HepG2 (cell line): Measurements from ENCODE around the gene TMEM134. TPM values are rescaled to one million over a fixed set of nuclear protein-coding genes. Genes with fewer than 3 reads are reported as not detected.

Experiments
- ATAC-seq: fragments of 200-7000 bp; cut with Tn5 transposase; 3 replicates; pipeline ENCODE4 v1.9.1; 2020; ENCODE audit warnings: mild to moderate bottlenecking, moderate library complexity
- BruUV-seq: library from RNA; stranded (reverse); fragments of 400-500 nt; replicated peaks from 2 replicates; lab custom pipeline; 2021; lab: Mats Ljungman, UMichigan
- CTCF ChIA-PET: fragments of 300-600 bp; formaldehyde crosslinking; extraction: SDS; loops from one replicate; lab custom pipeline; 2021; ENCODE audit warnings: low total read pairs, inconsistent platforms, low intra/inter-chr PET ratio; lab: Yijun Ruan, JAX
- POLR2A ChIA-PET: fragments of 350-600 bp; sonication (Branson Sonifier 250); formaldehyde crosslinking; loops from one replicate; lab custom pipeline; 2020; ENCODE audit warnings: antibody characterized with exemption, inconsistent platforms; lab: Yijun Ruan, JAX
- DNase-seq: peaks from one replicate; pipeline ENCODE4 v3.0.0-alpha.2; 2015; ENCODE audit warnings: low spot score
- FAIRE-seq: peaks from 3 replicates; lab custom pipeline; 2011; peaks lifted over from hg19 to GRCh38; lab: Jason Lieb, UNC
- H2AFZ ChIP-seq: one replicate; pipeline ENCODE4 v1.6.1; 2011; ENCODE audit warnings: low read length, inconsistent platforms
- H3K27ac ChIP-seq: fragments of 300-600 bp; 3 replicates; pipeline ENCODE4 v1.8.0; 2011; ENCODE audit warnings: mixed run types, mild to moderate bottlenecking, mixed read lengths, low read length, inconsistent platforms; ENCODE audit not compliant: insufficient read depth; ENCODE audit errors: extremely low read length
- H3K27me3 ChIP-seq, 2 experiments: fragments of 200-600 bp in 1 of 2; 2 replicates in 1 of 2; 3 replicates in 1 of 2; pipeline versions ENCODE4 v1.6.0 to v1.8.0; 2011; ENCODE audit warnings: low read length in 2 of 2, mild to moderate bottlenecking in 2 of 2, moderate library complexity in 2 of 2, inconsistent platforms in 1 of 2; ENCODE audit not compliant: insufficient read depth in 2 of 2, control insufficient read depth in 1 of 2
- H3K36me3 ChIP-seq, 2 experiments: fragments of 200-600 bp in 1 of 2; replicated peaks in 1 of 2; 2 replicates in 1 of 2; 3 replicates in 1 of 2; pipeline versions ENCODE4 v1.5.1 to v1.8.0; 2011; ENCODE audit warnings: low read length in 2 of 2, inconsistent platforms in 1 of 2; ENCODE audit not compliant: insufficient read depth in 2 of 2, control insufficient read depth in 1 of 2
- H3K4me1 ChIP-seq: 2 replicates; pipeline ENCODE4 v1.5.1; 2012; ENCODE audit warnings: low read length, inconsistent platforms; ENCODE audit not compliant: insufficient read depth
- H3K4me2 ChIP-seq: 2 replicates; pipeline ENCODE4 v1.6.0; 2011; ENCODE audit warnings: low read depth, low read length, inconsistent platforms
- H3K4me3 ChIP-seq, 3 experiments: fragments of 200-600 bp in 1 of 3; sonication (generic), shearing (Covaris generic) in 1 of 3; replicated peaks in 1 of 3; 2 replicates each; pipeline ENCODE4 v1.5.1; 2011 to 2016; ENCODE audit warnings: low read length in 3 of 3, inconsistent platforms in 2 of 3, low read depth in 2 of 3, mild to moderate bottlenecking in 2 of 3, control low read depth in 1 of 3, mixed read lengths in 1 of 3; ENCODE audit not compliant: insufficient read depth in 1 of 3
- H3K79me2 ChIP-seq: one replicate; pipeline ENCODE4 v1.6.1; 2011; ENCODE audit warnings: low read length, inconsistent platforms; ENCODE audit not compliant: insufficient read depth
- H3K9ac ChIP-seq: 2 replicates; pipeline ENCODE4 v1.6.0; 2011; ENCODE audit warnings: mild to moderate bottlenecking, low read depth, low read length, inconsistent platforms; ENCODE audit not compliant: insufficient read depth
- H3K9me3 ChIP-seq: 2 replicates; pipeline ENCODE4 v1.5.1; 2012; ENCODE audit warnings: mild to moderate bottlenecking, low read length
- H4K20me1 ChIP-seq: 2 replicates; pipeline ENCODE4 v1.6.0; 2011; ENCODE audit warnings: inconsistent platforms, mild to moderate bottlenecking, low read length, moderate library complexity; ENCODE audit not compliant: insufficient read depth
- EED ChIP-seq: sonication (generic); formaldehyde crosslinking; IDR thresholded peaks from 2 replicates; pipeline ENCODE4 v1.5.0; 2020; ENCODE audit warnings: mild to moderate bottlenecking, missing genetic modification reagents
- MTA3 ChIP-seq: sonication (generic); formaldehyde crosslinking; IDR thresholded peaks from 2 replicates; pipeline ENCODE4 v1.4.0; 2020; ENCODE audit warnings: missing genetic modification reagents
- PTBP1 ChIP-seq: fragments of 200-400 bp; formaldehyde crosslinking; IDR thresholded peaks from 2 replicates; pipeline ENCODE4 v1.6.1; 2018; ENCODE audit warnings: low read length, low read depth; ENCODE audit not compliant: poor library complexity, severe bottlenecking
- U2AF2 ChIP-seq: fragments of 200-400 bp; formaldehyde crosslinking; IDR thresholded peaks from 2 replicates; pipeline ENCODE4 v1.6.1; 2017; ENCODE audit warnings: low read depth, mild to moderate bottlenecking, low read length
- ZFP91 ChIP-seq: sonication (generic); formaldehyde crosslinking; IDR thresholded peaks from 2 replicates; pipeline ENCODE4 v1.9.0; 2022; ENCODE audit warnings: missing genetic modification reagents, mild to moderate bottlenecking, borderline replicate concordance
- ZNF740 ChIP-seq: sonication (generic); formaldehyde crosslinking; IDR thresholded peaks from 2 replicates; pipeline ENCODE4 v1.4.0; 2020; ENCODE audit warnings: missing genetic modification reagents
- ZNF761 ChIP-seq: sonication (generic); formaldehyde crosslinking; conservative IDR thresholded peaks from 2 replicates; pipeline ENCODE4 v1.4.0; 2020; ENCODE audit warnings: mild to moderate bottlenecking, missing genetic modification reagents
- ZNF768 ChIP-seq: sonication (generic); formaldehyde crosslinking; IDR thresholded peaks from 2 replicates; pipeline ENCODE4 v1.4.0; 2020; ENCODE audit warnings: missing genetic modification reagents
- WGBS: methylation state at CpG from one replicate; pipeline ENCODE4 v1.1.6; 2017; ENCODE audit warnings: low lambda C conversion rate; 5-methylcytosine and 5-hydroxymethylcytosine counted together
- in situ Hi-C: cut with HindIII; loops from 2 replicates; pipeline ENCODE4 v1.10.0; 2017; ENCODE audit warnings: low pct_unique_long_range_greater_than_20kb; ENCODE audit not compliant: extremely low pct_ligation_motif_present
- intact Hi-C: fragments of 100-400 bp; cut with micrococcal nuclease; formaldehyde crosslinking; loops from one replicate; pipeline ENCODE4 v1.10.0; 2022; ENCODE audit not compliant: unreplicated experiment
- polyA plus RNA-seq, 8 experiments: library from polyadenylated mRNA; depleted of rRNA in 3 of 8; stranded (reverse) in 7 of 8; unstranded in 1 of 8; fragments of >200 nt; fragmentation: Illumina TruSeq in 4 of 8; extraction: Trizol in 4 of 8; gene quantifications; 2 replicates each; pipeline versions ENCODE4 v1.2.1 to v1.2.3, GENCODE V29; 2011 to 2016; ENCODE audit warnings: low read depth in 4 of 8, missing spikeins in 1 of 8, mixed read lengths in 1 of 8; ENCODE audit not compliant: insufficient read depth in 1 of 8
- total RNA-seq, 5 experiments: library from RNA; depleted of rRNA; stranded (reverse); fragments of >200 nt; fragmentation: Illumina TruSeq; extraction: Trizol; gene quantifications; 2 replicates each; pipeline ENCODE4 v1.2.3, GENCODE V29; 2016; ENCODE audit warnings: low read depth in 1 of 5

TMEM134 gene
- total and polyA plus RNA-seq, 2 of the 13 experiments (the other 11 are each of a cell fraction or from before 2014, with no cell fraction given): 6.9 to 26.9 TPM

- WGBS: 97% methylated on average over 7 of the region's 18 CpGs
- no peak for ATAC-seq
- POLR2A ChIA-PET: no interaction called here
- Histone ChIP-seq H3K4me2 (no peak overlapping the region), H3K79me2 (peaks cover 6% of the 10 kb centered on the region), H3K9ac (no peak overlapping the region), H3K4me3 (no peak overlapping the region), H2AFZ (no peak overlapping the region)
- intact Hi-C loops: no loop called here
- TF ChIP-seq ZNF740 (CRISPR knock-in tag): no peak
- TF ChIP-seq U2AF2: no peak
- TF ChIP-seq ZFP91 (CRISPR knock-in tag): no peak
- no peak for TF ChIP-seq MTA3
- no peak for TF ChIP-seq EED
- no peak for TF ChIP-seq PTBP1
- no peak for TF ChIP-seq ZNF761 (CRISPR knock-in tag)
- no peak for TF ChIP-seq ZNF768 (CRISPR knock-in tag)
- TF ChIP-seq, all 625 proteins: peak for 0
- Histone ChIP-seq H3K27ac (no peak overlapping the region), H3K9me3 (no peaks in the 10 kb centered on the region), H3K4me1 (peaks cover 28% of the 10 kb centered on the region), H3K36me3 (no peaks in the 10 kb centered on the region; a peak in 1 of 5 replicates), H4K20me1 (no peaks in the 10 kb centered on the region), H3K27me3 (no peaks in the 10 kb centered on the region)
- no peak for FAIRE-seq
- in situ Hi-C loops: no loop called here
- BruUV-seq: no TSS peak
- no peak for DNase-seq
- CTCF ChIA-PET: no interaction called here
These were observed 33.4 kb upstream of the TMEM134 start for GRCh38 chr11:67502328-67502979.
